Neural cell (in vitro differentiated cells): ENCODE results near the gene SHISA9.

Experiments used
- CTCF ChIP-seq: fragments of 450-650 bp; IDR thresholded peaks from 2 replicates; pipeline ENCODE4 v1.5.1; 2014; ENCODE audit warnings: antibody characterized with exemption, mild to moderate bottlenecking, moderate library complexity; ENCODE audit not compliant: poor library complexity, severe bottlenecking
- EP300 ChIP-seq: fragments of 450-650 bp; conservative IDR thresholded peaks from 2 replicates; pipeline ENCODE4 v1.6.1; 2014; ENCODE audit warnings: antibody characterized with exemption, mild to moderate bottlenecking, moderate library complexity; ENCODE audit not compliant: poor library complexity, severe bottlenecking
- EZH2 ChIP-seq: fragments of 200-600, 300-800 bp; shearing (Covaris generic), sonication (generic); IDR thresholded peaks from 2 replicates; pipeline ENCODE4 v1.6.1; 2014; ENCODE audit warnings: antibody characterized with exemption, low read length, borderline replicate concordance, mild to moderate bottlenecking; ENCODE audit not compliant: insufficient read depth, poor library complexity, severe bottlenecking
- POLR2AphosphoS5 ChIP-seq: IDR thresholded peaks from 2 replicates; pipeline ENCODE4 v1.6.1; 2012
- RAD21 ChIP-seq: fragments of 450-650 bp; conservative IDR thresholded peaks from 2 replicates; pipeline ENCODE4 v1.6.1; 2014; ENCODE audit warnings: antibody characterized with exemption, mild to moderate bottlenecking, moderate library complexity
- SMC3 ChIP-seq: fragments of 450-650 bp; conservative IDR thresholded peaks from 2 replicates; pipeline ENCODE4 v1.6.1; 2014; ENCODE audit warnings: antibody characterized with exemption, mild to moderate bottlenecking, moderate library complexity; ENCODE audit not compliant: poor library complexity
- TAF1 ChIP-seq: IDR thresholded peaks from 2 replicates; pipeline ENCODE4 v1.6.1; 2012; ENCODE audit warnings: low read depth

GRCh38 chr16:12906271-12906670 is 4.9 kb downstream of the SHISA9 start:
- TF ChIP-seq CTCF, result no peak
- TF ChIP-seq POLR2AphosphoS5, result no peak
- no peak for TF ChIP-seq EP300
- no peak for TF ChIP-seq RAD21
- no peak for TF ChIP-seq TAF1
- no peak for TF ChIP-seq EZH2
- TF ChIP-seq SMC3, result no peak
